Mesangial cell (primary cell): ENCODE data around the gene KIRREL1. TPM values are rescaled to one million over a fixed set of nuclear protein-coding genes. Genes with fewer than 3 reads are reported as not detected.

Experiments used
- total RNA-seq: library from RNA; depleted of rRNA; stranded (reverse); fragments of >200 nt; gene quantifications from 2 replicates; pipeline ENCODE4 v1.2.3, GENCODE V29; 2015

Gene KIRREL1
- 267 and 410 TPM in 2 replicates for total RNA-seq

DNA sequence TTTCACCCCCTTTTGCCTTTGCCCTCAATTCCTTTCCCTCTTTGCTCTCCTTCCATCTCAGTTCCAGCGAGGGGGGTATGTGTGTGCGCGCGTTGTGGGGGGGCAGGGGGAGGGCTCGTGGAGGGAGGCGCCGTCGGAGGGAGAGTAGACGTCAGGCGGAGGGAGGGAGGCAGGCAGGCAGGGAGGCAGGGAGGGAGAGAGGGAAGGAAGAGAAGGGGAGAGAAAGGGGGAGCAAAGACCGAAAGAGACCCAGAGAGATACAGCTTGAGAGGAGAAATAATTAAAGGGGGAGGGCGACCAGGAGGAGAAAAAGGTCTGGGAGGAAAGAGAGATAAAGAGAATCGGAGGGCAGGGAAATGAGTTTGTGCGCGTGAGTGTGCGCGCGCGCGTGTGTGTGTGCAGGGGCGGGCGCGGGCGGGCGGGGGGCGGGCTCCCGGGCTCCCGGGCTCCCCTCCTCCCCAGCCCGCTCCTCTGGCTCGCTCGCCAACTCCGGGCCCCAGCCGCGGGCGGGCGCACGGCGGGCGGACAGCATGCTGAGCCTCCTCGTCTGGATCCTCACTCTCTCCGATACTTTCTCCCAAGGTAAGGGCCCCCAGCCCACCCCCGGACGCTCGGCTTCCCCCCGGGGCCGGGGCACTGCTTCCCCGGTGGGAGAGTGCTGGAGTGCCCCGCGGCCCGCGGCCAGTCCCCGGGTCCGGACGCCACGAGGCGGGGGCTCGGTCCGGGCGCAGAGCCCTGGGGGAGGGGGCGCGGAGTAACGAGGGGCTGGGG lies at the start of gene KIRREL1:
Gene KIRREL1 (plus strand): TSS at position 499 of the 771 bp plus-strand sequence. CDS start 32 bp downstream, at position 531.

Other genes starting within 250 kb of the KIRREL1 start
- gene FCRL2, start 216.5 kb upstream of the KIRREL1 start, total RNA-seq, result not detected in 2 replicates
- gene FCRL1, start 173.5 kb upstream of the KIRREL1 start, total RNA-seq, result not detected in 2 replicates
- gene CD5L, start 151.8 kb upstream of the KIRREL1 start, total RNA-seq, result not detected in 2 replicates
- gene CD1D, start 187.2 kb downstream of the KIRREL1 start, total RNA-seq, result 0.49 and 1.3 TPM in 2 replicates